Fibroblast of peridontal ligament (primary cell): ENCODE data around the gene ZNF280A.
"Not testable (repeated sequence)": the region's sequence is repeated elsewhere in the genome, so short reads cannot be mapped to it uniquely, and the experiment has no call there.

Experiments
- DNase-seq: peaks from one replicate; pipeline ENCODE4 v3.0.0-alpha.2; 2010; ENCODE audit errors: extremely low read depth

The ZNF280A gene

GRCh38 chr22:22512951-22513350 is 7.1 kb downstream of the ZNF280A start:
- DNase-seq: no peak

- DNase-seq: not testable (repeated sequence)
Observed at GRCh38 chr22:22510833-22511232, 9.2 kb downstream of the ZNF280A start.

GRCh38 chr22:22509912-22510311 is 10.2 kb downstream of the ZNF280A start:
- DNase-seq: not testable (repeated sequence)

GRCh38 chr22:22508274-22509176 is 11.5 kb downstream of the ZNF280A start, which contains the start of gene ZNF280B:
TSS of gene ZNF280B (minus strand) at chr22:22508742. CDS start at chr22:22489398, 19,344 bp downstream.
- DNase-seq: peak; percentile 73

- DNase-seq: peak; percentile 5
Observed at GRCh38 chr22:22507743-22508273, 12.3 kb downstream of the ZNF280A start.

GRCh38 chr22:22506736-22507135 is 13.3 kb downstream of the ZNF280A start:
- no peak for DNase-seq

GRCh38 chr22:22498267-22498666 is 21.8 kb downstream of the ZNF280A start:
- DNase-seq: no peak

GRCh38 chr22:22491589-22491988 is 28.5 kb downstream of the ZNF280A start:
- peak; percentile 18 for DNase-seq

- DNase-seq: no peak
Observed at GRCh38 chr22:22488736-22489135, 31.3 kb downstream of the ZNF280A start.

GRCh38 chr22:22487869-22488597 is 32.0 kb downstream of the ZNF280A start:
- DNase-seq: no peak

- no peak for DNase-seq
Observed at GRCh38 chr22:22487059-22487458, 33.0 kb downstream of the ZNF280A start.

GRCh38 chr22:22486132-22486899 is 33.8 kb downstream of the ZNF280A start:
- no peak for DNase-seq

- DNase-seq: no peak
Observed at GRCh38 chr22:22485524-22485923, 34.5 kb downstream of the ZNF280A start.

- DNase-seq: no peak
Observed at GRCh38 chr22:22484023-22484422, 36.0 kb downstream of the ZNF280A start.

- DNase-seq: no peak
Observed at GRCh38 chr22:22480940-22481339, 39.1 kb downstream of the ZNF280A start.

GRCh38 chr22:22479999-22480532 is 40.0 kb downstream of the ZNF280A start:
- no peak for DNase-seq

- DNase-seq: no peak
Observed at GRCh38 chr22:22479116-22479515, 41.0 kb downstream of the ZNF280A start.

- DNase-seq: no peak
Observed at GRCh38 chr22:22478470-22478869, 41.6 kb downstream of the ZNF280A start.

- DNase-seq: no peak
Observed at GRCh38 chr22:22474733-22475132, 45.3 kb downstream of the ZNF280A start.

GRCh38 chr22:22471104-22471503 is 49.0 kb downstream of the ZNF280A start:
- DNase-seq: not testable (repeated sequence)

GRCh38 chr22:22469527-22469926 is 50.5 kb downstream of the ZNF280A start:
- no peak for DNase-seq
